Neural progenitor cell (in vitro differentiated cells): ENCODE results near the gene PDE8B. TPM values are rescaled to one million over a fixed set of nuclear protein-coding genes. Genes with fewer than 3 reads are reported as not detected.

Experiments used
- DNase-seq: peaks from one replicate; pipeline ENCODE4 v3.0.0-alpha.2; 2016; ENCODE audit warnings: low spot score
- H2AFZ ChIP-seq: fragments of 200-600 bp; sonication (generic); replicated peaks from 2 replicates; pipeline ENCODE4 v1.6.1; 2016; ENCODE audit warnings: antibody characterized with exemption
- H3F3A ChIP-seq: fragments of 200-600 bp; sonication (generic); 2 replicates; pipeline ENCODE4 v1.6.1; 2016; ENCODE audit warnings: antibody characterized with exemption, low read depth
- H3K27ac ChIP-seq: fragments of 200-600 bp; sonication (generic); 2 replicates; pipeline ENCODE4 v1.5.1; 2016; ENCODE audit warnings: mild to moderate bottlenecking
- H3K27me3 ChIP-seq: fragments of 200-600 bp; sonication (generic); 2 replicates; pipeline ENCODE4 v1.6.1; 2016; ENCODE audit warnings: mild to moderate bottlenecking, moderate library complexity
- H3K36me3 ChIP-seq: fragments of 200-600 bp; sonication (generic); 2 replicates; pipeline ENCODE4 v1.5.1; 2016
- H3K4me1 ChIP-seq: fragments of 200-600 bp; sonication (generic); 2 replicates; pipeline ENCODE4 v1.6.1; 2016; ENCODE audit warnings: mixed run types
- H3K4me2 ChIP-seq: fragments of 200-600 bp; sonication (generic); 2 replicates; pipeline ENCODE4 v1.6.1; 2016
- H3K4me3 ChIP-seq: fragments of 200-600 bp; sonication (generic); 2 replicates; pipeline ENCODE4 v1.5.1; 2016
- H3K79me2 ChIP-seq: fragments of 200-600 bp; sonication (generic); 2 replicates; pipeline ENCODE4 v1.6.1; 2016; ENCODE audit warnings: low read depth
- H3K9ac ChIP-seq: fragments of 200-600 bp; sonication (generic); 2 replicates; pipeline ENCODE4 v1.6.1; 2016
- H3K9me3 ChIP-seq: fragments of 200-600 bp; sonication (generic); 2 replicates; pipeline ENCODE4 v1.5.1; 2016; ENCODE audit warnings: low read depth
- H4K20me1 ChIP-seq: fragments of 200-600 bp; sonication (generic); 2 replicates; pipeline ENCODE4 v1.6.1; 2016; ENCODE audit warnings: low read depth
- H3K27ac Mint-ChIP-seq: 3 replicates; pipeline ENCODE4 v1.8.0; 2021; ENCODE audit warnings: mixed read lengths
- H3K27me3 Mint-ChIP-seq: 2 replicates; pipeline ENCODE4 v1.8.0; 2022; ENCODE audit warnings: low read depth, mild to moderate bottlenecking, inconsistent platforms, moderate library complexity, mixed read lengths; ENCODE audit not compliant: insufficient read depth
- H3K36me3 Mint-ChIP-seq: 3 replicates; pipeline ENCODE4 v1.8.0; 2021; ENCODE audit warnings: mixed read lengths
- H3K4me1 Mint-ChIP-seq: 3 replicates; pipeline ENCODE4 v1.8.0; 2021; ENCODE audit warnings: mixed read lengths
- H3K4me3 Mint-ChIP-seq: 3 replicates; pipeline ENCODE4 v1.8.0; 2021; ENCODE audit warnings: mild to moderate bottlenecking, moderate library complexity, mixed read lengths
- H3K9me3 Mint-ChIP-seq: 3 replicates; pipeline ENCODE4 v1.8.0; 2020; ENCODE audit warnings: mixed read lengths
- CTCF ChIP-seq: fragments of 200-600 bp; sonication (generic); IDR thresholded peaks from 2 replicates; pipeline ENCODE4 v1.5.1; 2017; ENCODE audit warnings: antibody characterized with exemption, mild to moderate bottlenecking
- EZH2 ChIP-seq: fragments of 200-600 bp; sonication (generic); IDR thresholded peaks from 2 replicates; pipeline ENCODE4 v1.6.1; 2017; ENCODE audit warnings: antibody characterized with exemption, mild to moderate bottlenecking, moderate library complexity
- EZH2phosphoT487 ChIP-seq: fragments of 200-600 bp; sonication (generic); IDR thresholded peaks from 2 replicates; pipeline ENCODE4 v1.6.1; 2017; ENCODE audit warnings: antibody characterized with exemption
- total RNA-seq: library from RNA; depleted of rRNA; stranded (reverse); fragments of >200 nt; gene quantifications from 2 replicates; pipeline ENCODE4 v1.2.3, GENCODE V29; 2015; ENCODE audit warnings: low replicate concordance

Gene PDE8B
- total RNA-seq, 1 donor from 2014 or later: 4.3 TPM

- no peaks in the 10 kb centered on the region for H3F3A ChIP-seq
- no peak for DNase-seq
- no peaks in the 10 kb centered on the region for H3K36me3 ChIP-seq
- H3K4me3 Mint-ChIP-seq: no peak overlapping the region
- H3K4me1 ChIP-seq: peaks cover 14% of the 10 kb centered on the region
- H3K4me2 ChIP-seq: no peak overlapping the region
- TF ChIP-seq EZH2phosphoT487: no peak
- no peak for TF ChIP-seq CTCF
- TF ChIP-seq EZH2: no peak
- H3K9me3 ChIP-seq: no peaks in the 10 kb centered on the region
- no peaks in the 10 kb centered on the region for H3K9me3 Mint-ChIP-seq
- peaks cover 9% of the 10 kb centered on the region for H3K4me1 Mint-ChIP-seq
- no peak overlapping the region for H3K4me3 ChIP-seq
- no peak overlapping the region for H3K9ac ChIP-seq
- H3K27ac ChIP-seq: no peak overlapping the region
- H4K20me1 ChIP-seq: no peaks in the 10 kb centered on the region
- peaks cover 2% of the 10 kb centered on the region for H3K27me3 Mint-ChIP-seq
- H3K36me3 Mint-ChIP-seq: no peaks in the 10 kb centered on the region
- H3K27me3 ChIP-seq: no peaks in the 10 kb centered on the region
- no peak overlapping the region for H3K27ac Mint-ChIP-seq
- no peaks in the 10 kb centered on the region for H3K79me2 ChIP-seq
- H2AFZ ChIP-seq: no peak overlapping the region
Measured at GRCh38 chr5:77339337-77339890, 128.9 kb downstream of the PDE8B start.

- Mint-ChIP-seq H3K36me3 (no peaks in the 10 kb centered on the region), H3K4me1 (peaks cover 6% of the 10 kb centered on the region), H3K4me3 (no peak overlapping the region), H3K27ac (no peak overlapping the region), H3K9me3 (no peaks in the 10 kb centered on the region), H3K27me3 (peaks cover 2% of the 10 kb centered on the region)
- no peaks in the 10 kb centered on the region for H3F3A ChIP-seq
- no peak overlapping the region for H2AFZ ChIP-seq
- H3K4me1 ChIP-seq: peaks cover 1% of the 10 kb centered on the region
- DNase-seq: no peak
- TF ChIP-seq EZH2phosphoT487 (no peak), CTCF (no peak), EZH2 (no peak)
- no peaks in the 10 kb centered on the region for H4K20me1 ChIP-seq
- H3K4me3 ChIP-seq: no peak overlapping the region
- H3K79me2 ChIP-seq: no peaks in the 10 kb centered on the region
- H3K9me3 ChIP-seq: no peaks in the 10 kb centered on the region
- no peaks in the 10 kb centered on the region for H3K27me3 ChIP-seq
- H3K36me3 ChIP-seq: no peaks in the 10 kb centered on the region
- no peak overlapping the region for H3K9ac ChIP-seq
- H3K4me2 ChIP-seq: no peak overlapping the region
- no peak overlapping the region for H3K27ac ChIP-seq
Measured at GRCh38 chr5:77343165-77343564, 132.7 kb downstream of the PDE8B start.

GRCh38 chr5:77347435-77348098 lies 137.1 kb downstream of the PDE8B start:
- Histone ChIP-seq H3K36me3 (no peaks in the 10 kb centered on the region), H3K9me3 (no peaks in the 10 kb centered on the region), H3K4me3 (no peak overlapping the region), H3K4me2 (no peak overlapping the region), H3K9ac (no peak overlapping the region), H3K27ac (no peak overlapping the region), H3F3A (no peaks in the 10 kb centered on the region), H4K20me1 (no peaks in the 10 kb centered on the region), H3K79me2 (no peaks in the 10 kb centered on the region), H2AFZ (no peak overlapping the region), H3K4me1 (no peaks in the 10 kb centered on the region), H3K27me3 (no peaks in the 10 kb centered on the region)
- H3K4me1 Mint-ChIP-seq: peaks cover 13% of the 10 kb centered on the region
- TF ChIP-seq EZH2 (no peak), CTCF (no peak), EZH2phosphoT487 (no peak)
- no peaks in the 10 kb centered on the region for H3K36me3 Mint-ChIP-seq
- peaks cover 2% of the 10 kb centered on the region for H3K27me3 Mint-ChIP-seq
- H3K4me3 Mint-ChIP-seq: no peak overlapping the region
- no peak overlapping the region for H3K27ac Mint-ChIP-seq
- no peak for DNase-seq
- no peaks in the 10 kb centered on the region for H3K9me3 Mint-ChIP-seq
